Ovary (tissue), 10 donors: ENCODE measurements around the gene NUB1. TPM values are rescaled to one million over a fixed set of nuclear protein-coding genes. Genes with fewer than 3 reads are reported as not detected.
A peak's percentile ranks its signal among the peaks of the same experiment; 100 is the strongest.

ENCODE experiments used
- DNase-seq, 5 donors: peaks; one replicate each; pipeline ENCODE4 v3.0.0-alpha.2; 2019 to 2020
- H3K27ac ChIP-seq, 2 donors: fragments of 200-600 bp; one replicate each; pipeline versions ENCODE4 v1.5.1 to v1.8.0; 2019 to 2022
- H3K27me3 ChIP-seq: fragments of 200-600 bp; one replicate; pipeline ENCODE4 v1.8.0; 2022
- H3K36me3 ChIP-seq: fragments of 200-600 bp; sonication (generic); one replicate; pipeline ENCODE4 v1.5.1; 2019
- H3K4me1 ChIP-seq: one replicate; pipeline ENCODE4 v1.8.1; 2013; ENCODE audit warnings: mild to moderate bottlenecking, moderate library complexity; ENCODE audit not compliant: insufficient read depth
- H3K4me3 ChIP-seq: fragments of 200-600 bp; sonication (generic); one replicate; pipeline ENCODE4 v1.5.1; 2017
- H3K9me3 ChIP-seq, 2 donors: fragments of 200-600 bp in 1 of 2; sonication (generic) in 1 of 2; one replicate each; pipeline versions ENCODE4 v1.5.1 to v1.8.1; 2013 to 2019; ENCODE audit warnings: mild to moderate bottlenecking in 1 of 2, moderate library complexity in 1 of 2
- EP300 ChIP-seq: sonication (generic); formaldehyde crosslinking; IDR thresholded peaks from one replicate; pipeline ENCODE4 v1.6.1; 2017; ENCODE audit warnings: antibody characterized with exemption
- POLR2A ChIP-seq: fragments of 450-650 bp; IDR thresholded peaks from one replicate; pipeline ENCODE4 v1.6.1; 2017; ENCODE audit warnings: antibody characterized with exemption, mild to moderate bottlenecking, moderate library complexity
- WGBS, 3 donors: extraction: QIAGEN DNeasy Blood & Tissue Kit in 1 of 3; methylation state at CpG; one replicate each; pipeline versions ENCODE4 v1.1.5 to v1.1.7; 2013 to 2017; 5-methylcytosine and 5-hydroxymethylcytosine counted together
- intact Hi-C, 4 donors: fragments of 100-400 bp; cut with DNase I; formaldehyde crosslinking; loops; one replicate each; pipeline versions ENCODE4 v1.11.0 to v1.15.1; 2022 to 2023
- long read RNA-seq, 3 donors: library from polyadenylated mRNA in 2 of 3; unstranded in 2 of 3; transcript quantifications; one replicate each; pipeline ENCODE4 v2.0.0 and lab custom pipeline, GENCODE V29; 2021 to 2026
- polyA plus RNA-seq, 2 donors: library from polyadenylated mRNA; stranded (reverse); fragments of 200-250 nt in 1 of 2; fragments of 350-450 nt in 1 of 2; fragmentation: Illumina TruSeq in 1 of 2; extraction: RNeasy Lipid Tissue Mini Kit (QIAGEN cat#74804) in 1 of 2; gene quantifications; one replicate each; pipeline ENCODE4 v1.2.3, GENCODE V29; 2013 to 2014
- total RNA-seq, 7 donors: library from RNA; depleted of rRNA in 2 of 7; stranded (reverse); fragments of >200 nt in 2 of 7; fragmentation: NEBNext Ultra II Directional in 3 of 7; extraction: Animal tissue kit (Norgen Biotek cat#: 25700) in 3 of 7; gene quantifications; one replicate each; pipeline versions ENCODE4 v1.1.0 to v1.2.4, GENCODE V29; 2016 to 2023
- TF ChIP-seq, protein P1 (sequence below), 3 donors: fragments of 450-650 bp in 2 of 3; fragments of 200-600 bp in 1 of 3; IDR thresholded peaks; one replicate each; pipeline versions ENCODE4 v1.5.1 to v1.8.0; 2016 to 2022; ENCODE audit warnings: antibody characterized with exemption in 3 of 3, mild to moderate bottlenecking in 1 of 3
- donor health status: DM: no; HTN: no; CAD: no; lungs with moderate emphysema.
- donor health status: DM: no; HTN: no; CAD: no.
- donor health status: Bipolar disorder and iron deficiency.
- donor health status: DM: yes; HTN: yes; CAD: no.
- donor health status: DM: no; HTN: no; CAD: no.
- donor health status: DM: yes; HTN: yes; CAD: no.

NUB1 gene, protein sequence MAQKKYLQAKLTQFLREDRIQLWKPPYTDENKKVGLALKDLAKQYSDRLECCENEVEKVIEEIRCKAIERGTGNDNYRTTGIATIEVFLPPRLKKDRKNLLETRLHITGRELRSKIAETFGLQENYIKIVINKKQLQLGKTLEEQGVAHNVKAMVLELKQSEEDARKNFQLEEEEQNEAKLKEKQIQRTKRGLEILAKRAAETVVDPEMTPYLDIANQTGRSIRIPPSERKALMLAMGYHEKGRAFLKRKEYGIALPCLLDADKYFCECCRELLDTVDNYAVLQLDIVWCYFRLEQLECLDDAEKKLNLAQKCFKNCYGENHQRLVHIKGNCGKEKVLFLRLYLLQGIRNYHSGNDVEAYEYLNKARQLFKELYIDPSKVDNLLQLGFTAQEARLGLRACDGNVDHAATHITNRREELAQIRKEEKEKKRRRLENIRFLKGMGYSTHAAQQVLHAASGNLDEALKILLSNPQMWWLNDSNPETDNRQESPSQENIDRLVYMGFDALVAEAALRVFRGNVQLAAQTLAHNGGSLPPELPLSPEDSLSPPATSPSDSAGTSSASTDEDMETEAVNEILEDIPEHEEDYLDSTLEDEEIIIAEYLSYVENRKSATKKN
- 10 to 100 TPM; 38.6 to 57.3 (median 45.6) TPM for total RNA-seq
- 100 to 1,000 TPM in 1 of 2 donors, 10 to 100 TPM in 1; 33.8 to 162 TPM for polyA plus RNA-seq
- long read RNA-seq, donor 1, transcript NUB1-203 (9 exons, 1,703 nt) = major isoform, 19 of 77 reads
- long read RNA-seq, donor 1, transcript NUB1-201 (15 exons, 3,180 nt) = minor isoform, 16 of 77 reads
- long read RNA-seq, donor 1, partial matches to known transcripts = 27 of 77 reads
- long read RNA-seq, donor 1, other reads (novel, unspliced or antisense) = 14 of 77 reads
- long read RNA-seq, donor 2, partial matches to known transcripts = 5 of 12 reads
- long read RNA-seq, donor 2, other reads (novel, unspliced or antisense) = 0 of 12 reads
- long read RNA-seq, donor 3, transcript NUB1-201 (15 exons, 3,180 nt) = major isoform, 12 of 47 reads
- long read RNA-seq, donor 3, transcript NUB1-203 (9 exons, 1,703 nt) = minor isoform, 11 of 47 reads
- long read RNA-seq, donor 3, partial matches to known transcripts = 12 of 47 reads
- long read RNA-seq, donor 3, other reads (novel, unspliced or antisense) = 8 of 47 reads

DNA sequence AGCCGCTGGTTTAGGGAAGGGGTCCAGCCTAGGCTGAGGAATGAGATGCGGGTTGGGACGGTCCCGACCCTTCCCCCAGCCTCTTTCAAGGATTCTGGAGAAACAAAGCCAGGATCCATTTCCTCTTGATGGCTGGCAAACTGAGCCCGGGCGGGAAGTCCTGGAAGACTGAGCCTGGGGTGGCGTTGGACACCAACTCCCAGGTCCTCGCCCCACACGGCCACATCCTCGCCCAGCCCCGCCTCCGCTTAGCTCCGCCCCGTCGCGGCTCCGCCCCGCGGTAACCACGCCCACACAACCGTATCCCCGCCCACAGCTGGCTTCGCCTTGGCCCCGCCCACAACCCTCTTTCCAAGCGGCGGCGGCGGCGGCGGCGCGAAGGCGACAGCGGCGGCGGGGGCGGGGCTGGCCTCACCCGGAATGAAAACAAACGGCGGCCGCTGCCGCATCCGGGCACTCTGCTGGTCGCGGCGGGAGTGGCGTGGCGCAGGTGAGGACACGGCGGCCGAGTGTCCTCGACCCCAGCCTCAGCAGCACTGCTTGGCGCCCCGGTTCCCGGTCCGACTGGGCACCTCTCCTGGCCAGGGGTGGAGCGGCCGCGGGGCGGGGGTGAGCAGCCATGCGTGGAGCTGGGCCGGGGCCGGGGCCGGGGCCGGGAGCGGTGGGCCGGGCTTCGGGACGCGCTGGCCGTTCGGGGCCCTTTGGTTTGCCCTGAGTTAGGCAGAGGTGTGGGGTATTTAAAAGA lies at the start of gene NUB1:
NUB1 (plus strand) TSS at position 456 of the 745 bp plus-strand sequence. CDS start 3,538 bp downstream, outside the sequence.
- TF ChIP-seq, protein P1, sequence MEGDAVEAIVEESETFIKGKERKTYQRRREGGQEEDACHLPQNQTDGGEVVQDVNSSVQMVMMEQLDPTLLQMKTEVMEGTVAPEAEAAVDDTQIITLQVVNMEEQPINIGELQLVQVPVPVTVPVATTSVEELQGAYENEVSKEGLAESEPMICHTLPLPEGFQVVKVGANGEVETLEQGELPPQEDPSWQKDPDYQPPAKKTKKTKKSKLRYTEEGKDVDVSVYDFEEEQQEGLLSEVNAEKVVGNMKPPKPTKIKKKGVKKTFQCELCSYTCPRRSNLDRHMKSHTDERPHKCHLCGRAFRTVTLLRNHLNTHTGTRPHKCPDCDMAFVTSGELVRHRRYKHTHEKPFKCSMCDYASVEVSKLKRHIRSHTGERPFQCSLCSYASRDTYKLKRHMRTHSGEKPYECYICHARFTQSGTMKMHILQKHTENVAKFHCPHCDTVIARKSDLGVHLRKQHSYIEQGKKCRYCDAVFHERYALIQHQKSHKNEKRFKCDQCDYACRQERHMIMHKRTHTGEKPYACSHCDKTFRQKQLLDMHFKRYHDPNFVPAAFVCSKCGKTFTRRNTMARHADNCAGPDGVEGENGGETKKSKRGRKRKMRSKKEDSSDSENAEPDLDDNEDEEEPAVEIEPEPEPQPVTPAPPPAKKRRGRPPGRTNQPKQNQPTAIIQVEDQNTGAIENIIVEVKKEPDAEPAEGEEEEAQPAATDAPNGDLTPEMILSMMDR (IDR thresholded peaks at IDR 0.05) = no peak
- TF ChIP-seq EP300 (no peak), POLR2A (peak; percentile 60)
- Histone ChIP-seq H3K9me3 (no peaks in the 10 kb centered on the region), H3K4me3 (peak within 1 kb of the TSS; percentile 98), H3K36me3 (no peaks in the 10 kb centered on the region), H3K4me1 (peaks cover 3% of the 10 kb centered on the region), H3K27me3 (no peaks in the 10 kb centered on the region), H3K27ac (peak within 1 kb of the TSS in 1 of 2 donors; percentile 37)
- DNase-seq = peak; percentile 91 to 98 (median 94)
- intact Hi-C loops = no loop called here
- WGBS, 3 donors = 1 to 4% (median 1%) methylated on average over 40 to 72 of the region's 72 CpGs

DNA sequence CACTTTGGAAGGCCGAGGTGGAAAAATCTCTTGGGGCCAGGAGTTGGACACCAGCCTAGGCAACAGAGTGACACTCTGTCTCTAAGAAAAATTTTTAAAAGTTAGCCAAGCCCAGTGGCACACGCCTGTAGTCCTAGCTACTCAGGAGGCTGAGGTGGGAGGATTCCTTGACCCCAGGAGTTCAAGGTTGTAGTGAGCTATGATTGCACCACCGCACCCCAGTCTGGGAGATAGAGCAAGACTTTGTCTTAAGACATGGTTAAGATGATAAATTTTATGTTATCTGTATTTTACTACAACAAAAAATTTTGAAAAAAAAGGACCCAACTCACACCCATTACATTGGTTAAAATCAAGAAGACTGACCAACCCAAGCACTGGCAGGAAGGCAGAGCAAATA lies 48.8 kb upstream of the NUB1 start:
- no peaks in the 10 kb centered on the region for H3K36me3 ChIP-seq
- TF ChIP-seq POLR2A = no peak
- H3K27ac ChIP-seq = no peak overlapping the region
- intact Hi-C loops = no loop called here
- no peaks in the 10 kb centered on the region for H3K9me3 ChIP-seq
- 36 to 46% (median 37%) methylated on average over 3 of the region's 3 CpGs for WGBS, 3 donors
- no peak overlapping the region for H3K4me3 ChIP-seq
- no peak for DNase-seq
- H3K27me3 ChIP-seq = no peaks in the 10 kb centered on the region
- no peaks in the 10 kb centered on the region for H3K4me1 ChIP-seq

DNA sequence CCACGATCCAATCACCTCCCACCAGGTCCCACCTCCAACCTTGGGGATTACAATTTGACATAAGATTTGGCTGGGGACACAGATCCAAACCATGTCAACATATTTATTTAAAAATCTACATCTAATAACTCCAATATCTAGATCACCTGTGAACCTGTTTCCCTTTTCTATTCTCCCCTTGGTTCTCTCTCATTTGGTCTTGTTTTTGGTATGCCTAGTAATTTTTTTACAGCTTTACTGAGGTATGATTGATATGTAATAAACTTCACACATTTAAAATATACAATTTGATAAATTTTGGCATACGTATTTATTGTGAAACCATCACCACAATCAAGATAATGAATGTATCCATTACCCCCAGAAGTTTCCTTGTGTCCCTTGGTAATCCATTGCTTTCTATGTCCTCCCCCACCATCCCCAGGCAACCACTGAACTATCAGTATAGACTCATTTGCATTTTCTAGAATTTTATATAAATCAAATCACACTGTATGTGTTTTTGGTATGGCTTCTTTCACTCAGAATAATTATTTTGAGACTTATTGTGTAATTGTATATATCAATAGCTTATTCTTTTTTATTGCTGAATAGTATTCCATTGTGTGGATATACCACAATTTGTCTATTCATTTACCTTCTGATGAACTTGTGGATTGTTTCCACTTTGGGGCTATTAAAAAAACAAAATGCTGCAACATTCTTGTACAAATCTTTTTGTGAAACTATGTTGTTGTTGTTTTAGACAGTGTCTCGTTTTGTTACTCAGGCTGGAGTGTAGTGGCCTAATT lies 45.2 kb upstream of the NUB1 start:
- TF ChIP-seq, protein P1 (IDR thresholded peaks at IDR 0.05) = no peak
- TF ChIP-seq EP300 (no peak), POLR2A (no peak)
- Histone ChIP-seq H3K27me3 (no peaks in the 10 kb centered on the region), H3K4me3 (no peak overlapping the region), H3K27ac (no peak overlapping the region), H3K4me1 (no peaks in the 10 kb centered on the region), H3K9me3 (no peaks in the 10 kb centered on the region), H3K36me3 (no peaks in the 10 kb centered on the region)
- intact Hi-C loops = no loop called here
- DNase-seq = no peak
- 25 to 53% (median 44%) methylated on average over 3 of the region's 3 CpGs for WGBS, 3 donors

DNA sequence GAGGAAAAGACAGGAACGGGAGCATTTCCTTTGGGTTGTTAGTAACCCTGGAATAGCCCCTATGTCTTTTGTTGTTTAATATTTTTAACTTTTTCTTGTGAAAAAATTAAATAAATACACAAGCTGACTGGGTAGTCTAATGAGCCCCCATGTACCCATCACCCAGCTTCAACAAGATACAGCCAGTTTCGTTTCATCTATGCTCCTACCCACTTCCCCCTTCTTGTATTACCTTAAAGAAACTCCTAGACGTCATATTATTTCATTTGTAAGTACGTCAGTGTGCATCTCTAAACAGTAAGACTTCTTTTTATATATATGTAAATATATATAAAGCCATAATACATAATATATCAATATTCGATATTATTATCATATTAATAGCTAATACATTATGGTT lies 42.8 kb upstream of the NUB1 start:
- H3K36me3 ChIP-seq = no peaks in the 10 kb centered on the region
- no peaks in the 10 kb centered on the region for H3K4me1 ChIP-seq
- no peak overlapping the region for H3K4me3 ChIP-seq
- intact Hi-C loops = no loop called here
- WGBS, 3 donors = 38 to 52% (median 43%) methylated on average over 5 of the region's 5 CpGs
- no peaks in the 10 kb centered on the region for H3K27me3 ChIP-seq
- DNase-seq = no peak
- H3K27ac ChIP-seq = no peak overlapping the region
- TF ChIP-seq POLR2A = no peak
- TF ChIP-seq EP300 = no peak
- TF ChIP-seq, protein P1 (IDR thresholded peaks at IDR 0.05) = no peak
- no peaks in the 10 kb centered on the region for H3K9me3 ChIP-seq
